A549 (cell line): ENCODE measurements around the gene FUT8. TPM values are rescaled to one million over a fixed set of nuclear protein-coding genes. Genes with fewer than 3 reads are reported as not detected.

Experiments used
- ATAC-seq, 2 experiments: fragments of 200-7000 bp in 1 of 2; fragments of >200 bp in 1 of 2; cut with Nextera tagmentation in 1 of 2; cut with Tn5 transposase in 1 of 2; 3 replicates each; pipeline versions ENCODE4 v1.8.0 to v1.9.1; 2018 to 2020; ENCODE audit warnings: mild to moderate bottlenecking in 1 of 2, moderate library complexity in 1 of 2
- CTCF ChIA-PET: fragments of 300-600 bp; sonication (Branson Sonifier 250); formaldehyde crosslinking; extraction: SDS; loops from one replicate; lab custom pipeline; 2021; ENCODE audit warnings: antibody characterized with exemption, inconsistent platforms; lab: Yijun Ruan, JAX
- POLR2A ChIA-PET: fragments of 350-600 bp; formaldehyde crosslinking; extraction: SDS; loops from one replicate; lab custom pipeline; 2021; ENCODE audit warnings: antibody characterized with exemption, inconsistent platforms; lab: Yijun Ruan, JAX
- DNase-seq, 2 experiments: peaks; one replicate each; pipeline versions ENCODE4 v3.0.0 to v3.0.0-alpha.2; 2011 to 2016; ENCODE audit warnings: low read depth in 1 of 2, low spot score in 1 of 2
- FAIRE-seq: peaks from 2 replicates; lab custom pipeline; 2011; peaks lifted over from hg19 to GRCh38; lab: Jason Lieb, UNC
- H3K27ac ChIP-seq, 2 experiments: fragments of >200 bp; sonication (Bioruptor Twin); formaldehyde crosslinking; 3 replicates each; pipeline ENCODE4 v1.5.1; 2016 to 2017
- H3K4me1 ChIP-seq: fragments of >200 bp; sonication (Bioruptor Twin); formaldehyde crosslinking; 3 replicates; pipeline ENCODE4 v1.6.1; 2016
- H3K4me2 ChIP-seq: fragments of >200 bp; sonication (Bioruptor Twin); formaldehyde crosslinking; 3 replicates; pipeline ENCODE4 v1.6.1; 2016
- H3K4me3 ChIP-seq: fragments of >200 bp; sonication (Bioruptor Twin); formaldehyde crosslinking; 3 replicates; pipeline ENCODE4 v1.5.1; 2016
- H3K9me3 ChIP-seq: fragments of >200 bp; sonication (Bioruptor Twin); formaldehyde crosslinking; 3 replicates; pipeline ENCODE4 v1.6.1; 2016
- ATOH8 ChIP-seq: fragments of 250-450 bp; sonication (Bioruptor Pico); IDR thresholded peaks from 2 replicates; pipeline ENCODE4 v1.5.0; 2020; ENCODE audit warnings: low read depth, mild to moderate bottlenecking, moderate library complexity
- CHD4 ChIP-seq: fragments of 200-600 bp; sonication (generic); IDR thresholded peaks from 2 replicates; pipeline ENCODE4 v1.6.1; 2016; ENCODE audit warnings: antibody characterized with exemption, mild to moderate bottlenecking, borderline replicate concordance
- EHF ChIP-seq: fragments of 250-450 bp; sonication (Bioruptor Pico); IDR thresholded peaks from 2 replicates; pipeline ENCODE4 v1.5.0; 2020; ENCODE audit warnings: mild to moderate bottlenecking
- FOSB ChIP-seq: fragments of 250-450 bp; sonication (Bioruptor Pico); IDR thresholded peaks from 2 replicates; pipeline ENCODE4 v1.5.0; 2020; ENCODE audit warnings: mild to moderate bottlenecking, moderate library complexity
- HES2 ChIP-seq: fragments of >200 bp; sonication (Bioruptor Twin); formaldehyde crosslinking; IDR thresholded peaks from 2 replicates; pipeline ENCODE4 v1.6.1; 2016
- HMGXB4 ChIP-seq: fragments of 250-450 bp; sonication (Bioruptor Pico); IDR thresholded peaks from 2 replicates; pipeline ENCODE4 v1.5.0; 2021; ENCODE audit warnings: mild to moderate bottlenecking, moderate library complexity, borderline replicate concordance
- HOXB13 ChIP-seq: fragments of 250-450 bp; sonication (Bioruptor Pico); IDR thresholded peaks from 2 replicates; pipeline ENCODE4 v1.5.0; 2020; ENCODE audit warnings: low read depth, mild to moderate bottlenecking, moderate library complexity
- KDM5A ChIP-seq: fragments of 200-600 bp; sonication (generic); IDR thresholded peaks from 2 replicates; pipeline ENCODE4 v1.6.1; 2016; ENCODE audit warnings: antibody characterized with exemption, mild to moderate bottlenecking
- MAFK ChIP-seq: fragments of 450-650 bp; IDR thresholded peaks from 2 replicates; pipeline ENCODE4 v1.6.1; 2014; ENCODE audit not compliant: partially characterized antibody
- MYC ChIP-seq: IDR thresholded peaks from 2 replicates; pipeline ENCODE4 v1.6.1; 2012; ENCODE audit warnings: mild to moderate bottlenecking, inconsistent platforms, low read length, improper control_type of control experiment, borderline replicate concordance
- NPAS2 ChIP-seq: fragments of 250-450 bp; sonication (Bioruptor Pico); IDR thresholded peaks from 2 replicates; pipeline ENCODE4 v1.8.0; 2022; ENCODE audit warnings: mild to moderate bottlenecking, moderate library complexity, borderline replicate concordance
- PBX3 ChIP-seq: IDR thresholded peaks from 2 replicates; pipeline ENCODE4 v1.6.1; 2012
- RARB ChIP-seq: fragments of 250-450 bp; sonication (Bioruptor Pico); IDR thresholded peaks from 2 replicates; pipeline ENCODE4 v1.8.0; 2021; ENCODE audit warnings: mild to moderate bottlenecking, moderate library complexity
- RCOR1 ChIP-seq: fragments of 150-350 bp; IDR thresholded peaks from 2 replicates; pipeline ENCODE4 v1.6.1; 2014; ENCODE audit warnings: antibody characterized with exemption, low read length, low read depth
- RFX5 ChIP-seq: fragments of 450-650 bp; IDR thresholded peaks from 2 replicates; pipeline ENCODE4 v1.7.1; 2014; ENCODE audit warnings: antibody characterized with exemption, mild to moderate bottlenecking, moderate library complexity
- RNF2 ChIP-seq: fragments of 200-600 bp; sonication (generic); IDR thresholded peaks from 2 replicates; pipeline ENCODE4 v1.6.1; 2016; ENCODE audit warnings: low read depth, mild to moderate bottlenecking, antibody characterized with exemption, moderate library complexity, borderline replicate concordance
- TFCP2L1 ChIP-seq: fragments of 250-450 bp; sonication (Bioruptor Pico); IDR thresholded peaks from 2 replicates; pipeline ENCODE4 v1.5.0; 2021; ENCODE audit warnings: mild to moderate bottlenecking
- TP53 ChIP-seq: fragments of 250-450 bp; sonication (Bioruptor Pico); IDR thresholded peaks from 2 replicates; pipeline ENCODE4 v1.5.0; 2021; ENCODE audit warnings: mild to moderate bottlenecking, moderate library complexity
- ZFP36 ChIP-seq: fragments of 450-650 bp; IDR thresholded peaks from 2 replicates; pipeline ENCODE4 v1.6.1; 2014; ENCODE audit warnings: borderline replicate concordance; ENCODE audit not compliant: partially characterized antibody
- WGBS: methylation state at CpG from one replicate; pipeline ENCODE4 v1.1.6; 2017; ENCODE audit errors: missing lambda C conversion rate; 5-methylcytosine and 5-hydroxymethylcytosine counted together
- polyA plus RNA-seq, 4 experiments: library from polyadenylated mRNA; depleted of rRNA in 3 of 4; stranded (reverse); fragments of >200 nt; fragmentation: RNase III in 1 of 4; extraction: RNeasy Plus Mini Kit Qiagen cat#74134 plus additional on column Dnase treatment in 1 of 4; gene quantifications; 2 replicates in 3 of 4; 3 replicates in 1 of 4; pipeline ENCODE4 v1.2.3, GENCODE V29; 2011 to 2017

Gene FUT8
- polyA plus RNA-seq, 2 of the 4 experiments (the other 2 are of a cell fraction): 20.3 to 22.9 TPM

- ChIA-PET POLR2A (no interaction called here), CTCF (interaction anchor here (0.5 kb wide), 1 partner anchor 314 kb away, joined by 3 read pairs; no protein-coding TSS in a partner anchor)
- FAIRE-seq (no peak), ATAC-seq (no peak), DNase-seq (no peak)
- Histone ChIP-seq H3K4me2 (no peak overlapping the region), H3K27ac (no peak overlapping the region), H3K4me3 (no peak overlapping the region), H3K9me3 (no peaks in the 10 kb centered on the region), H3K4me1 (0 out of 3 replicates have a peak, but pooled peaks cover 3% of the 10 kb centered on the region)
- 87% methylated on average over 2 of the region's 2 CpGs for WGBS
- TF ChIP-seq HMGXB4 (CRISPR knock-in tag) (no peak), RNF2 (no peak), TP53 (CRISPR knock-in tag) (no peak), NPAS2 (CRISPR knock-in tag) (no peak), ATOH8 (CRISPR knock-in tag) (no peak), EHF (CRISPR knock-in tag) (no peak)
These were observed 16.2 kb downstream of the FUT8 start for GRCh38 chr14:65428691-65429090.

- DNase-seq (no peak), FAIRE-seq (no peak), ATAC-seq (no peak)
- ChIA-PET CTCF (interaction anchor here (1.1 kb wide), 1 partner anchor 15 kb away, joined by 4 read pairs; no protein-coding TSS in a partner anchor), POLR2A (interaction anchor here (0.6 kb wide), 1 partner anchor 269 kb away, joined by 6 read pairs; no protein-coding TSS in a partner anchor)
- H3K9me3 ChIP-seq: no peaks in the 10 kb centered on the region
- WGBS: 88% methylated on average over 5 of the region's 5 CpGs
- no peak overlapping the region for H3K27ac ChIP-seq
- no peak for TF ChIP-seq HES2
- no peak for TF ChIP-seq CHD4
- no peak for TF ChIP-seq RFX5
- TF ChIP-seq RCOR1: no peak
- TF ChIP-seq MAFK: no peak
- no peak for TF ChIP-seq MYC
- TF ChIP-seq HOXB13 (CRISPR knock-in tag): no peak
- no peak for TF ChIP-seq RARB (CRISPR knock-in tag)
- no peak for TF ChIP-seq PBX3
- no peak overlapping the region for H3K4me3 ChIP-seq
- H3K4me1 ChIP-seq: no peaks in the 10 kb centered on the region
- H3K4me2 ChIP-seq: no peak overlapping the region
These were observed 17.2 kb downstream of the FUT8 start for GRCh38 chr14:65429757-65430156.

- ATAC-seq: no peak
- DNase-seq: no peak
- Histone ChIP-seq H3K4me1 (no peaks in the 10 kb centered on the region), H3K4me3 (no peak overlapping the region), H3K9me3 (no peaks in the 10 kb centered on the region), H3K4me2 (no peak overlapping the region), H3K27ac (no peak overlapping the region)
- CTCF ChIA-PET: interaction anchor here (0.9 to 1.2 kb wide), 2 partner anchors 12 to 261 kb away, joined by 3 to 4 read pairs; no protein-coding TSS in a partner anchor
- POLR2A ChIA-PET: no interaction called here
- TF ChIP-seq FOSB (CRISPR knock-in tag) (no peak), KDM5A (no peak), ZFP36 (no peak), TFCP2L1 (CRISPR knock-in tag) (no peak)
- FAIRE-seq: no peak
- WGBS: 96% methylated on average over 7 of the region's 7 CpGs
These were observed 18.7 kb downstream of the FUT8 start for GRCh38 chr14:65431245-65431644.
